Activated naive CD4-positive, alpha-beta T cell treated with Interleukin-2 at 50 U/mL for 16 hours (primary cell): Measurements from ENCODE around the gene TMEM266.

ENCODE experiments used
- DNase-seq: peaks from one replicate; pipeline ENCODE4 v3.0.0-alpha.2; 2020

The TMEM266 gene

DNA sequence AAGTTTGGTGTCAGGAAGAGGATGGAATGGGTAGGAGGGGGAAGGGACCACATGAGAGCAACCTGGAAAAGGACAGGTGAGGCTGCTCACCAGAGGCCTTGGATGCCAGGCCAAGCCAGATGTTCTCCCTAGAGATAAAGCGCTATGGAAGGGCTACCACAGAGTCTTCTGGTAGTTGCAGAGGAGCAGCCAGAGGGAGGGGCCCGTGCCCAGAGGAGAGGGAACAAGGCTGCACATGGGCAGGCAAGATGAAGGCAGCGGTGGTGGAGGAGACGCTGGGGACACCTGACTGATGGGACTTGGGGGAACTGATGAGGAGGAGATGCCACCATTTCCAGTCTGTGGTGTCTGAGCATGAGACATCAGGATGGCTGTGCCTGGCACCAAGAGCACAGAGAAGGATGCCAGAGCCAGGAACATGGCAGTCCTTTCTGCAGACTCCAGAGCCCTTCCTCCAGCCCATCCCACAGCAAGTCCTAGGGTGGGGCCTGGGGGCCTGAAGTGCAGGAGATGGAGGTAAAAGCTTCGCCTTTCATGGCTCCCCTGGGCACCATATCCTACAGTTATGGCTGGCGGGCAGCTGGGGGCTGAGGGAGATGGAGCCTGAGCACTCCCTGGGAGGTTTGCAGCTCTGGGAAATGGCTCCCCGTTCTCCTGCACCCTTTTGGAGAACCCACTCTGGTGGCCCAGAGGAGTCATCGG, 148.4 kb downstream of the TMEM266 start:
- DNase-seq = no peak

DNA sequence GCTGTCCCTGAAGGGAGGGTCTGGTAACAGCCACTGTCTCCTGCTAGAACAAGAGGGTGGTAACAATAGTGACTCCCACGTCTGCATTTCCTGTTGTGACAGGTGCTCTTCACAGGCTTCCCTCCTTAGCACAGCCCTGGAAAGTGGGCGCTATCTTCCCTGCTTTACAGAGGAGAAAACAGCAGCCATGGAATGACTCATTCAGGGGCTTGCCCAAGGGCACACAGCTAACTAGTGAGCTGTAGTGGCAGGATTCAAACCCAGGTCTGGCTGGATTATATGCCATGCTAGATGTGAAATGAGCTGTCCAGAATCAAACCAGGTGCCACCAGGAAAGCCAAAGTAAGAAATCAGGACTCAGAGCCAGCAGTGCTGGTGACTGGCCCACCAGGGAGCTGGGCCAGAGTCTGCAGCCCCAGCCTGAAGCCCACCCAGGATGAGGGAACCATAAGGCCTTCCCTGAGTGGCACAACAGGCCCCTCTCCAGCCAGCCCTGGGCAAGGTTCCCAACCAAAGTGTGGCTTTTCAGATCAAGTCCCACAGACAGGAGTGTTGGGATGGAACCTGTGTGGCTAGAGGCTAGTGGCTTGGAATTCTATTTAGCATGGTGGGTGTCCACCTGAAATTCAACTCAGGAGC, 149.1 kb downstream of the TMEM266 start:
- DNase-seq = no peak

DNA sequence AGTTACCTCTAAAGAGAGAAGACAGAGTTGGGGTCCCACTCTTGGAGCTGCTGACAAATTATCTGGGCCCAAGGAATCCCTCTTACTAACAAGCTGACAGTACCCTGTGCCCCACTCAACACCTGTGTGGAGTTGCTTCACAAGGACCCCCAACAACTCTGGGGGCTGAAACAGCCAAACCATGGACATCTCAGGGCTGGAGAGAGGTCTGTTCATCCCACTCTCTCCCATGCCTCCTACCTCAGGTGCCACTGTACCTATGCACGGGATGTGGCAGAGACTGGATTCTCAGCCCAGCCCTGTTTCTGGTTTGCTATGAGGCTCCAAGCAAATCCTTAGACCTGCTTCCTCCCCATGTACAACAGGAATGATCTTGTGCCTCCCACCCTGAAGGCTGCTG, 149.7 kb downstream of the TMEM266 start:
- DNase-seq = no peak

DNA sequence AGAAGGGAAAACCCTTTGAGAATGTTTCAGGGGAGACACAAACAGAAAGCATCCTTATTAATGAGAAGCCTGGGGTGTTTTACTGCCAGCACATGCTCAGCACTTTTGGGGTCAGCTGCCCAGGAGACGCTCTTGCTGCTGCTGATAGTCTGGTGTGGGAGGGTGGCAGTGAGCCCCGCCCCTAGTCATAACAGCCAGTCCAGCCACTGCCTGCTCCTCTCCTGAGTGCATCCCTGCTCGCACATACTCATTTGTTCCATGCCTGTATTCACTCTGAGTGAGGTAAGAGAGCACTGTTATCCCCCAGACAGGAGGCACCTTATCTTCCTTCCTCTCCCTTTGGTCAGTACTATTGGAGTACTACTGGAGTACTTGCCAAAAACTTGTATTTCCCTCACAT, 150.2 kb downstream of the TMEM266 start:
- DNase-seq = no peak

DNA sequence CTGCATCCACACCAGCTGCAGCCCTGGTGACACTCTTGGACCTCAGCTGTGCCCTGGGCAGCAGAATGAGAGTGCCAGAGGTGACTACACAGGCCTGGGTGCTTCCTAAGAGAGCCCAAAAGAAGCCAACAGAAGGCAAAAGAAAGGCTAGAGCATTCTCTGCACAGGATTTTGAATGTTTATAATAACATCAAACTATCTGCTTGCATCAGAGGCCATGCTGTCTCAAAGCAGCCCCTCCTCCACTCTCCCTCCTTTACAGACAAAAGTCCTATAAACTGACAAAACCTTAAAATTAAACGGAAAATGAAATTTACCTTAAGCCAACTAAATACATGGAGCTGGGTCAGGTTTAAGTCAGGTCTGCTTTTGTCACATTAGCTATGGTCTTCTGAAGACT, 155.8 kb downstream of the TMEM266 start:
- no peak for DNase-seq

DNA sequence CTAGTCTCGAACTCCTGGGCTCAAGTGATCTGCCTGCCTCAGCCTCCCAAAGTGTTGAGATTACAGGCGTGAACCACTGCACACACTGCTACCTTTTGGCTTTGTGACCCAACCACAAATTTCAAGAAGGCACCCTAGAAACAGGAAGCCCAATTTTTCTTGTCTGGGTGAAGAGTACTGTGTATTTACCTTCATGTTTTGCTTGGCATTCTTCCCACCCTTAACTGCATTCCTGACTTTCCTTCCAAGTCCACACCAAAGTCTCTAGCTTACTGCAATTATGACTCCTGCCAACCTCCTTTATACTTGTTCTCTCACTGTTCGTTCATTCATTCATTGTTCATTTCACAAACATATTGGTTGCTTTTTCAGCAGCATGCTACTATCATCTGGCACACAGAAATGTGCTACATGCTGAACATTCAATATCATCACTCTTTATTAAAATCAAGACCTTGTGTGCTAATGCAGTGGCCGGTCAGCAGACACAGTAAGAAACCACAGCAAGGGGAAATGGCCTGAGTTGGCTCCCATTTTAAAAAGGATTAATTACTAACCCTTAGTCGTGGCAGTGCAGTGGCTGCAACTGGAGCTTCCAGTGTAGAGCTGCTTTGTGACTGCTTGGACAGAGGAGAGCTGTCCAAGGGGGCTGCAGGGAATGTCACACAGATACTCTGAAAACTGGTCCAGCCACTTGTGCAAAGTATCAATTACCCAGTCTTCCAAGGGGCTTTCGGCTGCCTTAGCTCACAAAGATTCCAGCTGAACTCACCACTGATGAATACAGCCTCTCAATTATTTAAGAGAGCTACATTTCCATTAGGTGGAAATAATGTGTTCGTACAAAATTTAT, 157.5 kb downstream of the TMEM266 start:
- DNase-seq = no peak

DNA sequence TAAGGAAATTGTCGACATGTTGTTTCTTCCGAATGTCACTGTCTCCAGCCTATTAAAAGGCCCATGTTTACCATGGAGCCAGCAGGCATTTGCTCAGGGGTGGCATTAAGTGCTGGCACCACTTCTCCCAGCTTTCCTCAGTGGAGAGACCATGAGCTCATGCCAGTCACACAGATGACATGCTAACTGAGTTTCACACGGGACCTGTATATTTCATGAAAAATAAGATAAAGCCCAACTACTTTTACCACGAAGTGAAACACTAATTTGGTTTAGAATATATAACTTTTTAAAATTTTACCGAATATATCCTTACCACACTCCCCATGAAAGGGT, 158.1 kb downstream of the TMEM266 start:
- DNase-seq = no peak

DNA sequence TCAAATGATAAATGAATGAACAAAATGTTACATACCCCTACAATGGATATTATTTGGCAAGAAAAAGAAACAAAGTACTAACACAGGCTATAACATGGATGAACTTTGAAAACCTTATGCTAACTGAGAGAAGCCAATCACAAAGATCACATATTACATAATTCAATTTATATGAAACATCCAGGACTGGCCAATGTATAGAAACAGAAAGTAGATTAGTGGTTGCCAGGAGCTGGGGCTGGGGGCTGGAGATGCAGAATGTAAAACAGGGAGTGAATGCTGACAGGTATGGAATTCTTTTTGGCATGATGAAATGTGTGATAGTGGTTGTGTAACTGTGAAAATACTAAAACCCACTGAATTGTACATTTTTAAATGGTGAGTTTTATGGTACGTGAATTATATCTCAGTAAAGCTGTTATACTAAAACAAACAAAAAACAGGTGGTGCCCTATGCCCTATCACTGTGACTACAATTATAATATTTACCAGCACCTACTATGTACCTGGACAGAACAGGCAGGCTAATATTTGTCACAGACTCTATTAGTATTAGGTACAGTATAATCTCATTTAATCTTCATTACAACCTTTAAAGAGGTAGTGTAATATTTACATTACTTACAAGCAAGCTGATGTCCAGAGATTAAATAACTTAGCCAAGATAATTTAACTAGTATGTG, 161.4 kb downstream of the TMEM266 start:
- DNase-seq = no peak

DNA sequence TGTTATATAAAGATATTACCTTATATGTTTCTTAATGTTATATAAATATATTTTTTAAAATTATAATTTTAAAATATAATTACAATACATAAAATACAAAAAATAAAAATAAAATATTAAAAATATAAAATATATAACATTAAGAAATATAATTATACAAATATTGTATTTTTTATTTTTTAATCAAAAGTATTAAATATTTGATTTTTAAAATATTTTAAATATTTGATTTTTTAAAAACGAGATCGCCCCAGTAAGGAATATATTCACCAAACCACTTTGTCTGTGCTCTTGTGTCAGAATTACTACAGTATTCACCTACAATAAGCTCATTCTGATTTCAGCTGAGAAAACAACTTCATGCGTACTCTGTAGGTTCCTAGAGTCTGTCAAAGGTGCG, 162.4 kb downstream of the TMEM266 start:
- no peak for DNase-seq

DNA sequence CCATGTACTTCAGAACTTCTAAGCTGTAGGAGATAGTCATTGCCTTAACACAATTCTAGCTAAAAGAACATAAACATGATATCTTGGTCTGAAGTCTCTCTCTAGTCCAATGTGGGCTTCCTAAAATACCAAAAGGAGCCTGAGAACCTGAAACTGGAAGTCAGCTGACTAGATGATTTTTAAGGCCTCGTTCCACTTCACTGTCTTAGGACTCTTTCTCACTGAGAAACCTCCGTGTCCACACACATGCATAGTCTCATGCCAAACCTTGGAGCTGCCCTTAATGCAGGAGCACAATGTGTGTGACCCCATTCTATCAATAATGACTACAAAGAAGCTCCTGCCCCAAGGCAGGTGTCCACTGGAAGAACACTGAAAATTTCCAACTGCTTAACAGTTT, 163.7 kb downstream of the TMEM266 start:
- no peak for DNase-seq

DNA sequence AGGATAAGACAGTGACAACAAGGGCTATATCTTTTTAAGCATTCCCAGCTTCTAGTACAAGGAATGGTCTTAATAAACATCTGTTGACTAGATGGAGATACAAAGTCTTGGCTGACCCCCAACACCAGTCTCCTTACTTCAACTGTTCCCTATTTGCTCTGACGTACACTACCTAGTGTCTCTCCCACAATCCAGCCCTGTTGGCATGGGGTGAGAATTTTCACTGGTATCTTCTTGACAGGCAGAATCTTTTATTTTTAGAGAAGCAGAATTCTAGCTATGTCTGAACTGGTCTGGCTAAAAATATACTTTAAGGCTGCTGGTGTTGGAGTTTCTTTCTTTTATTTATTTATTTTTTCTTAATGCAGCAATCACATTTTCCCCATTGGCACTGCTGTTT, 169.5 kb downstream of the TMEM266 start:
- DNase-seq = no peak

DNA sequence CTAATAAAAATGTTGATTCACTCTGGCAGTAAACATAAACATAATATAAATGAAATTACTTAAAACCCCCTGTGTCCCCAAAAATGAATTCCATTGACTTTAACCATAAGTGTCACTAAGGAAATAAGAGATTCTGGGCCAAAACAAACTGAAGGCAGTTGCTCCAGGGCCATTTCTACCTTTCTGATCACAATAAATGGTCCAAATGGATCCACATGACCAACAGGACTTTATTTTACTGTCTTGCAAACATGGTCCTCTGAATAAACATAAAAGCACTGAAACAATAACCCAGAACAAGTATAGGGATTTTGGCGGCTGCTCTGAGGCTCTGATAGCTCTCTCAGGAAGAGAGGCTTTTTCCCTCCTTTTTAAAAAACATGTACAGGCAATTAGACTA, 174.1 kb downstream of the TMEM266 start:
- no peak for DNase-seq

DNA sequence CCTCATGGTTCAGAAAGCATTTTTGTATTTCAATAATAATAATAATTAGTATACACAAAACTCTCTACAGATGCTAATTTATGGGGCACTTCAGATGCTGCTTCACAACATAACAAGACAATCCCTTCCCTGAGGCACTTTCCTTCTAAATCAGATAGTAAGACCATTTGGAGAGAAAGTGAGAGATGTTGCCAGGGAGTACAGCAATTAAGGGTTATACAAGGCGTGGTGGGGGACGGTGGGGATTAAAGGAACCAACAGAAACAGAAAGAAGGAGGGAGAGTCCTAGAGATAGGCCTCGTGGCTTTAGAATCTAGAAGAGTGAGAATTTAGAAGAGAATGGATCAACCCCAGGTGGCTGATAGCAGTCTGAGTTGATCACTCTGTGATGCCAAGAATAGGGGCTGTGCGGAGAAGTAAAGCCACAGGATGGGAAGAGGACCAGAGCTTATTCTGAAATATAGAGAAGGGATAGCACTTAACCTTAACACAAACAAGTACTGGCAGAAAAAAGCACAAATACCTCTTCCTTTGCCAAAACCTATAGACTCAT, 174.6 kb downstream of the TMEM266 start:
- no peak for DNase-seq

DNA sequence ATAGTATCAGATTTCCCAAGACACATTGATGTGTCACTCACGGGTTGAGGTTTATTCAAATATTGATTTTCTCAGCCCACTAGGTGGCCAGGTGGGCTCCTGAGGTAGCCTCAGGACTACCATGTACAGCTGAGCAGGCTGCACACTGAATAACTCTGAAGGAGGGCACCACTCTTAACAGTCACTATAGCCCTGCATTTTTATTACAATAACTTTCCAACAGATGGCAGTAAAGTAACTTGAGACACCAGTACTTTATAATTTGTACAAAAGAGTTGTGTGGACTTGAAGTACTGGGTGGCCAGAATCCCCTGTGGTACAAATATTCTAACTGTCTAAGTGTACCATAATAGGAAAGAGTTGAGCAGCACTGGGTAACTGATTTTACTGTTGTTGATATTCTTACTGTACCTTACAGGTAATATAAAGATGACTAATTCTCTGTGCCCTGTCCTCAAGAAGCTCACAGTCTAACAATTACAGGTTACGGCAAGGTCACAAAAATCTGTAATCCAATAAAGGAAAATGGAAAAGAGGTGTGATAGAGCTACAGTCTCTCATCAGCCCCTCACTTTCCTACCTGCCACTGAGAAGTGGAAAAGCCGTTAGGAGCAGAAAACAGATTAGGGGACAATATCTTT, 175.5 kb downstream of the TMEM266 start:
- no peak for DNase-seq

DNA sequence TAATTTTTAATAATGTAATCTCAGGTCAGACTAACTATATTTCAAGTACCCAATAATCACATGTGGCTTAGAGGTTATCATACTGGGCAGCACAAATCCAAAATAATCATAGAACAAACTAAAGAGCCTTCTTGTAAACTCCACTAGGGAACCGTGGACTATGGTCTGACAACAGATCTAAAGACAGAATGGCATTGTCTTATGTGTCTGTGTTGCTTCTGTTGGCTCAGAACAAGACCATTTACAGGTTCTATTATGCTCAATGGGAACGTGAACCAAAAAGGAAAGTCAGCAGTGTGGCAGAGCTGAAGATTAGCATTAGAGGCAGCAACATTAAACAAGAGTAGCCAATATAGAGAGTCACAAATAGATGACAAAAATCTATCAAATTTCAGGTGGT, 176.6 kb downstream of the TMEM266 start:
- DNase-seq = no peak

DNA sequence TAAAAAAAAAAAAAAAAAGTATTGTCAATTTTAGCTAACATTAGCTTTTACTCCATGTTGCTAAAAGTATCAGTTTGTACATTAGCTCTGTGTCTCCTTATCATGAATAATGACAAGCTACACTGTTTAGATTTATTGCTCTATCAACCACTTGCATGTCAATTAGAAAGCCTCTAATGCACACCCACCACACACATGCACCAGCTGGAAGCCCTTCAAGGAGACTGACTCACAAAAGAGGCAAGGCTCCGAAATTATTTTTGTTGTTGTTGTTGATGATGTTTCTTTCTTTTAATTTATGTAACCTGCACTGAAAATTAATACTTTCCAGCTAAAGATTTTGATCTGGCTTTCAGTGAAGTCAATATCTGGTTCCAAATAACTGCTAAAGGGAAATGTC, 180.0 kb downstream of the TMEM266 start:
- DNase-seq = no peak

DNA sequence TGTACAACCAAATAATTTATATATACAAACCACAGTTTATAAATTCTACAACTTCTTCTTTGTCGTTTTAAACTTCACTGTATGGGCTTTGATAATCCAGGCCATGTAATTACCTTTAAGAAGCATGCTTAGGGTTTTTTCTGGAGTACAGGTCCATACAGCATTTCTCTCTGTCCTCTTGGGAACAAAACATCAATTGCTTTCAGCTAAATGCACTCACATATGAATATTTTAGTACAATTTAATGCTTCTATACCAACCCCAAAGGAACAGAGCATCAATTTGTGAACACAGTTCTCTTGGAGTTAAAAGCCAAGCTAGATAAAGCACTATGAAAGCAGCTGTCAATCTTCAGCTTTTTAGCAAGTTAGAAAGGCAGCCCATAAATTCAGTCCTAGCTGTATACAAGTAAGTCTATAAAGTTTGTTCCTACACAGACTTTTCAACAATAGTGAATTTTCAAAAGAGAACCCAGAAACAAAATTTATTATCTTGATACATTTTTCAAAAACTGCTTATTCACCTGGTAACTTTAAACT, 185.4 kb downstream of the TMEM266 start:
- DNase-seq = no peak

DNA sequence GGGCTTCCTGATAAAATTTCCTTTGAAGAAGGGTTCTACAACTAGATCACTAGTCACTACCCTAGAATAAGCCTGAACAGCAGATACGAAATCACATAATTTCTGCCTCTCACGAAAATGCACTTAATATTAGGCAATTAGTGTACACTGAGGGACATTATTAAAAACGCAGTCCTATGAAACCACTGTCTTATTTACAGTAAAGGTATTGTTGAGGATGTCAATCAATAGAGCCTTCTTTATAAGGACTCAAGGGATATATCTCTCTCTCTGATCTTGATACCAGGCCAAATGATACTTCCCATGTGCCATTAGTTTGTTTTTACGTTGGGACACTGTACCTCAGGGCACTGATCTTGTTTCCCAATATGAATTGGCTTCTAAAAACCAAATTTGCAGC, 191.9 kb downstream of the TMEM266 start:
- no peak for DNase-seq

DNA sequence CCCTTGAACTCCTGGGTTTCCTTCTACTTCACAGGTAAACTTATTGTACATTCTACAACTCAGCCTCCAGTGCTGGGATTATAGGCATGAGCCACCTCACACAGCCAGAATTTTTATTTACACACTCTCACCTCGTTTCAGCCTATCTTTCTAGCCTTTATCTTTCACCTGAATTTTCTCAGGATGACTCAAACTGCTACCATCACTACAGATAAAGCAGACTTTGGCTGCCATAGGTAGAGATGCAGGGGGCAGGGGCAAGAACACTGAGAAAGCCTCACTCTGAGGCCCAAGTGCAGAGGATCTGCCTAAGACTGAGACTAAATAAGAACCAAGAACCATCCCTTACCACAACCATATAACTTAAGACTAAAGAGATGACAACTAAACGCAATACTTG, 192.5 kb downstream of the TMEM266 start:
- DNase-seq = no peak

DNA sequence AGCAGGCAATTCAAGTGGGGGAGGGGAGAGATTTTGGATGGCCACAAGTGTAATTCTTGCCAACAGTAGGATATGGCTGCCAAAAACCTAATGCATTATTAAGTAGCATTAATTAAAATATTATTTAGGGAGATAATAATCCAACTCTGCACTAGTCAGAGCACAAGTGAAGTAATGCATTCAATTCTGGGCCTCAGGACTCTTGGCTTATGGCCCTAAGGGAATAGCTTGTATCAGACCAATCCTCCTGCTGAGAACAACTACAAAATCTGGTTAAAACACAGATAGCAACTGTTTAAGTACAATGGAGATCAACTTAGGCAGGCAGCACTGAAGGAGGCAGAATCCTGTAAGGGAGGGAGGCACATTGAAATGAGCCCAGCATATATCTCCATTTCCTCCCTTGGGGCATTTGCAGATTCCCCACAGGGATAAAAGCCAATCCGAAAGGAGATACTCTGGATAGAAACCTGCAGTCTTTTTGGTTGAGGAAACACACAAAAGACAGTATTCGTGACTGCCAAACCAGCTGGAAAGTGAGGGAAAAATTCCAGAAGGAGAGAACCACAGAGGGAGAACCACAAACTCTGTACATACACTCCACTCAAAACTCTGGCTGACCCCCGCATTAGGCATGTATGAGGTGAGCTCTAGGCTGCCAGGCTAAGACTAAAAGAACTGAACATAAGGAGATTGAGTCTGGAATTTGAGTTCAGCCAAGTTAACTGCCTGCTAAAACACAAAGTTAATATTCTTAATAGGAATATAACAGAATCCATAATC, 194.1 kb downstream of the TMEM266 start:
- no peak for DNase-seq
